ACHN (cell line): ENCODE data around the gene AFAP1L2.

Experiments used
- DNase-seq: peaks from one replicate; pipeline ENCODE4 v3.0.0-alpha.2; 2015
- in situ Hi-C: cut with HindIII; loops from 2 replicates; pipeline ENCODE4 v1.10.0; 2017; ENCODE audit warnings: low sequenced_read_pairs, low pct_ligation_motif_present, low pct_unique_long_range_greater_than_20kb

The AFAP1L2 gene

DNA sequence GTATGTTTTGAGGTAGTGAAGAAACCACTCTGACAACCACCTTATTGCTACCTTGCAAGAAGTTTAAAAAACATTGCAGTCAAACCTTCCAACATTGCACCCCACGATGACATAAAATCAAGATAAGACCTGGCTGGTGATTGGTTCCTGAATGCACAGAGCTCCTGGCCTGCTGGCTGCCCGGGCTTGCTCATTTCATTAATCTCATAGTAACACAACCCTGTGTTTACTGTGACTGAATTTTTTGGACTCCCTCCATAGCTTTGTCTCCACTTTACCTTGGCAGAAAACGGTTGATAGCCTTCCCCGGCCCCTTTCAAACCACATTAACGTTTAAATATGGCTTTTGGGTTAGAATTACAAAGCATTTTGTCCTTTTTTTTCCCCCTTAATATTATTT, 137.8 kb downstream of the AFAP1L2 start:
- no peak for DNase-seq
- in situ Hi-C loops: no loop called here

DNA sequence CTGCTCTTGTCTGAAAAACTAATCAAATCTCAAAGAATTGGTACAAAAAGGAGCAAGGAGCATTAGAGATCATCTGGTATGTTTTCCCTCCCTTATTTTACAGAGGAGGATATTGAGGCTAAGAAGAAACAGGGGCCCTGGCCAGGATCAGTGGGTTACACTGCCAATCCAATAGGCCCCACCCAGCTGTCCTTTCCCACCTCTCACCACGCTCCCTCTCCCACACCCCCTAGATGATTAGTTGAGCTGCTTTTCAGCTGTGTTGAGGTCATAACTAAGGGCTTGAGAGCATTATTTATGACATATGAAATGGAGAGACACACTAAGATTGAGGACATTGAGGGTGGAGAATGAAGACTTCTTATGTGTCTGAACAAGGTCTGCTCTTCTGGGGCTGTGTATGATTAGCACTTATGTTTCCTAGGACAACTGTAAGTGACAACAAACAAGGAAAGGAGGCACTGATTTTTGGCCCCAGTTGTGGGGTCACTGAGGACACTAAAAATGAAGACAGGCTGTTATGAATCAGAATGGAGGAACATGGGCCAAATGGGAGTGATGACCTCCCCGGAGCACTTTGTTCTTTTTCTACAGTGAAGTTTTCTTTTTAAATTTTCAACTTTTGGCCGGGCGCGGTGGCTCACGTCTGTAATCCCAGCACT, 138.8 kb downstream of the AFAP1L2 start:
- in situ Hi-C loops: no loop called here
- no peak for DNase-seq

DNA sequence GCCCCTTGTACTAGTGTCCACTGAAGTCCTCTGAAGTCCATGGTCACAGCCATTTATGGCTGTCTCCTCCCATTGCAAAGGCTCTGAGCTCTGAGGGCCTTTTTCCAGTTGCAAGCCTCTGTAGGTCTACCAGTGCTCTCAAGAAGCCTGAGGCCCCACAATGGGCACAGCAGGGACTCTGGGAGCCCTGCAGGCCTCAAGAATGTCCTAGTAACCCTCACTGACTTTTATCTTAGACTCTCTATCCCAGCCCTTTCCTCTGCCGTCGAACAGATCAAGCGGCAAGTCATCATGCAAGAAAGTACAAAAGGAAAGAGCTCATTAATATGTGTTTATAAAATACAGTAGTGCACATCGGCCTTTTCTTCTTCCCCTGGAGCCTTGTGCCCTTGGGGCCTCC, 141.8 kb downstream of the AFAP1L2 start:
- no peak for DNase-seq
- in situ Hi-C loops: no loop called here

DNA sequence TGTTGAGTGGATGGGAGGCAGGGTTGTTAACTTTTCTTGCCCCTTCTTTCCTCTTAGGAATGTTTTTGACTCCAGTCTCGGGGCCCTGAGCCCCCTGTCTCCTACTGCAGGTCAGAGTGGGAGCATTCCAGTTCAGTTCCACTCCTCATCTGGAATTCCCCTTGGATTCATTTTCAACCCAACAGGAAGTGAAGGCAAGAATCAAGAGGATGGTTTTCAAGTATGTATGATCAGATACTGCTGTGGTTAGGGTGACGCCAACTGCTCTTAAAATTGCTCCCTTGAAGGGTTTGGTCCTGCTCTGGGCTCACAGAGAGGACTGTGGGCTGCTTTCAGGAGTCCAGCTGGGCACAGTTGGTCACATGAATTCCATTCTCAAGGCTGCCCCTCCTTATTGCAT, 143.2 kb downstream of the AFAP1L2 start:
- DNase-seq: peak; percentile 51
- in situ Hi-C loops: no loop called here

DNA sequence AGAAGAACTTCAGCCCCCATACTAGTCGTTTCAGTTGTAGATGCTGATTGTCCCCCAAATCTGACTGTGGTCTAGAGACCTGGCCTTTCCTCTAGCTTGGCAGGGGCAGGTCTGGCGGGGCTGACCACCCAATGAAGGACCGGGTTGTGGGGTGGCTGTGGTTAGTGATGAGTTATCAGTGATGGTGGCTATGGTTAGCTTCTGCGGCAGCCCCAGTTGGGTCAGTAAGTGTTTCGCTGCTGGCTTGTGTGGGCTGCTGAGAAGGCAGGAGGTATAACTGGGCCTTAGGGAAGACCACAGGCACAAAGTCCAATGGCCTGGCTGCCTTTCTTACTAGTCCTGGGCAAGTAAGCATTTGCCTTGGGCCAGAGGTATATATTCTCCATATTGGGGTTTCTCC, 143.9 kb downstream of the AFAP1L2 start:
- DNase-seq: no peak
- in situ Hi-C loops: no loop called here

DNA sequence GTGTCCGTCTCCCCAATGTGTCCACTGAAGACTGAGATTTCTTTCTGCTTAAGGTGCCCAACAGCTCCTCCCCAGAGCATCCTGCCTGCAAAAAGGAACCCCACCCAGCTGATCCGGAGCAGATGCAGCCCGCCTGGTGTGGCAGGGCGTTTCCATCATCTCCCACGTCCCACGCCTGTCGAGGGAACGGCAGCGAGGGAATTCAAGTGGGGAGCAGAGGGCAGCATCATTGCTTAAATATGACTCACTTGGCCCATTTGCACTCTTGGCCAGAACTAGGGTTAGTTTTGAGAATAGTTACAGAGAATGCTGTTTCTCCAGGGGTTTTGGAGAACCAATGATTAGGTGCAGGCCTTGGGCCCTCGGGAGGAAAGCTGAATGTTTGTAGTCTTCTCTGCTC, 144.5 kb downstream of the AFAP1L2 start:
- in situ Hi-C loops: no loop called here
- no peak for DNase-seq

DNA sequence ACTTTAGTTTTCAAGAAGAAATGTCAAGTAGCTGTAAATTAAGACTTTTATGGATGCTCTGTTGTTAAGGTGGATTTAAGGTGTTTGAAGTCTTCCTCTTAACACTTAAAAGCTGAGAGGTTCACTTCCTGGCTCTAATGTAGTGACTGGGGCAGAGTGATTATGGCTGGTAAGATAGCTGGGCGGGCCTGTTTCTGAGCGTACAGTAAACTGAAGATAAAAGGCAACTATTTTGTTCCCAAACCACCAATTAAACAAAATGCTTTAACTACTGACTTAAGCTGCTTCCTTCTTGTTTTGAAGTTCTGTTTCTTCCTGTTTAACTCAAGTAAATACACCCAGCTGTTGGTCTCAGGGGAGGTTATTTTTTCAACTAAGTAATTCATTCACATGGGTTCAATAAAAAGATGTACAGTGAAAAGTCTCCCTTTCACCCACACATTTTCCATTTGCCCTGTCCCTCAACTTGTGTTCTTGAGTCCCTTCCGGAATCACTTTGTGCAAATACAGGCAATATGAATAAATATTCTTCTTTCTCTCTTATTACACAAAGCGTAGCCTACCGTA, 145.9 kb downstream of the AFAP1L2 start:
- DNase-seq: no peak
- in situ Hi-C loops: no loop called here

DNA sequence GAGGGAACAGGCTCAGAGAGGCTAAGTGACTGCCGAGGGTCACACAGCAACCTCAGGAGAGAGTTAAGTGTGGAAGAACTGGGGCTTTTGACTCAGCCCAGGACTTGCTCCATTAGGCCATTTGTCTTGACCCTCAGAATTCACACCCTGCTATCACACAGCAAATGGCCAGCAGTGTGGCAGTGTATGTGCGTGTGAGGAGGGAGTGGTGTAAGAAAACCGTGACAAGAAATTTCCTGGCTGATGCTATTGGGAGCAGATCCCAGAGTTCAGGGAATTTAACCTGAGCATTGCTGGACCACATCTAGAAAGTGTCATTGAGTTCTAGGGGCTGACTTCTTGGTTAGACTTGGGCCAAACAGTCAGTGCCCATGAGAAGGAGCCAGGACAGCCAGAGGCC, 146.8 kb downstream of the AFAP1L2 start:
- in situ Hi-C loops: no loop called here
- DNase-seq: no peak

DNA sequence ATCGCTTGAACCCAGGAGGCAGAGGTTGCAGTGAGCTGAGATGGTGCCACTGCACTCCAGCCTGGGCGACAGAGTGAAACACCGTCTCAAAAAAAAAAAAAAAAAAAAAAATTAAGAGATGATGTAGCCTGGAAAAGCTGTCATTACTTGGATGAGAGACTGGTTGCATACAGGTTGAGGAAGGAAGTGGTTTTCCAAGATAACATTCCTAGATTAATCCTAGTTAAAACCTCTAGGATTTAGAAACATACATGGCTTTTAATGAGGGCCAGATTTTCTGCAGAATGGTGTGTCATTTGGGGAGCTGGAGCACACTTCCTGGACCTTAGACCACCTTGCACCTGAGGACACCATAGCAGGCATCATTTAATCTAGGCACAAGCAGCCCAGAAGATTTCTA, 147.5 kb downstream of the AFAP1L2 start:
- in situ Hi-C loops: no loop called here
- DNase-seq: no peak

DNA sequence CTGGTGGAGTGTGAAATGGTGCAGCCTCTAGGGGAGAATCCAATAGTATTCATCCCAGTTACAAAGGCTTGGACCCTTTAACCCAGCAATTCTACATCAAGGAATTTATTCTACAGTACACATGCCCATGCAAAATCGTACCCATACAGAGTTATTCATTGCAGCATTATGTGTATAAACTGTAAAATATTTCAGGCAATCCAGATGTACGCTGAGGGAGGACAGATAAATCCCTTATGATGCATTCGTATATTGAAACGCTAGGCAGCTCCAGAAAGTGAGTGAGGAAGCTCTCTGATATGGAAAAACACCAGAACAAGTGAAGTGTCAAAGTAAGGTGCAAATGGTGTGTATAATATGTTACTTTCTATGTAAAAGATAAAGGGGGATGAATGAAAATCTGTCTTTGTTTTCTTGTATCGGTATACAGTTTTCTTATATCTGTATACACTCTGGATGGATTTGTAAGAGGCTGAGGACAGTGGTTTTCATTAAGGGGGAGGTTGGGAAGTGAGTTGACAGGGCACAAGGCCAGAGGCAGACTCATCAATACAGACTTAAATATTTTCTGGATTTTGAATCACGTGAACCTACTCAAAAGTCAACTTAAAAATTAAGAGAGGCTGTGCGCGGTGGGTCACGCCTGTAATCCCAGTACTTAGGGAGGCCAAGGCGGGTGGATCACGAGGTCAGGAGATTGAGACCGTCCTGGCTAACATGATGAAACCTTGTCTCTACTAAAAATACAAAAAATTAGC, 148.1 kb downstream of the AFAP1L2 start:
- in situ Hi-C loops: no loop called here
- DNase-seq: no peak

DNA sequence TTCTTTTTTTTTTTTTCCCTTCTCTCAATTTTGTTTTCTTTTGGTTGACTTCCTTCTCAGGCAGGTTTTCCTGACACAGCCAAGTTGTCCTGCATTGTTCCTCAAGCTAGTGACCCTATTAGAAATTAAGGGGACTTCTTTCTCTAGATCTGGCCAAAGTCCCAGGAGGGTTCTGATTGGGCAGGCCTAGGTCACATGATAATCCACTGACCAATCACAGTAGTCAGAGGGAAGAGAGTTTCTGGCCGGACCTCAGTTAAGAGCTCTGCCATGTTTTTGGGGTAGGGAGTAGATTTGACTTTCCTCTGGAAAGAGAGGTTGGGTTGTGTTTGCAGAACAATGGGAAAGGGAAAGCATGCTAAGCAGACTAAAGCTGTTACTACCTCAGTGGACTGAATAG, 149.1 kb downstream of the AFAP1L2 start:
- no peak for DNase-seq
- in situ Hi-C loops: no loop called here

DNA sequence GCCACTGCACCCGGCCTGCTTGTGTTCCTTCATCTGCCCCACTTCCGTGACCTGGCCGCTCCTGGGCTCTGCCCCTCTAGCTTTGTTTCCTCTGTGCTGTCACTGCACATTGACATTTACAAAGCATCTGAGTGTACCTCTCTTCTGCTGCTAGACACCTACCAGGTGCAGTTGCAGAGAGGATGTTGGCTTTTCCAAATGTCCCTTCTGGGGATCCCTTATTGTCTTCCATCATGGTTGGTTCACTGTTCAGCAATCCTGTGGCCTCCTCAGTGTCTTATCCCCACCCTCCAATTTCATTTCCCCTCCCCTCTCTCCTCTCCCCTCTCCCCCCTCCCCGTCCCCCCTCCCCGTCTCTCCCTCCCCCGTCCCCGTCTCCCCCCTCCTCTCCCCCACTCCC, 151.4 kb downstream of the AFAP1L2 start:
- no peak for DNase-seq
- in situ Hi-C loops: no loop called here

DNA sequence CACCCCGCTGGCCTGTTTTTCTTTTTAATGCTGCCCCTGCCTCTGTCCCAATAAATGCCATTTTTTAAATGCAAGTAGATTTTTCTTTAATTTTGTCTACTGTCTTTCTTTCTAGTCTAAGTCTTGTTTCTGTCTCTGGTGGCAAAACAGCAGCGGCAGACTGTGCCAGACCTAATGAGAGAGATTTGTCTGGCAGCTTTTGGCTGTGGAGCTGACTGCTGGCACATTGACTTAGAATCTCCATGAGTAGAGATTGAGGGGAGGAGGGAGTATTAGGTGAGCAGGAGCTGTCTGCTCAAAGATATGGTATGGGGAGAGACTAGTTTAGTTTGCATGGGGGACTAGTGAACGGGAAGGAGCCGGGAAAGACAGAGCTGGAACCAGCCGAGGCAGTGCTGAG, 152.2 kb downstream of the AFAP1L2 start:
- DNase-seq: no peak
- in situ Hi-C loops: no loop called here

DNA sequence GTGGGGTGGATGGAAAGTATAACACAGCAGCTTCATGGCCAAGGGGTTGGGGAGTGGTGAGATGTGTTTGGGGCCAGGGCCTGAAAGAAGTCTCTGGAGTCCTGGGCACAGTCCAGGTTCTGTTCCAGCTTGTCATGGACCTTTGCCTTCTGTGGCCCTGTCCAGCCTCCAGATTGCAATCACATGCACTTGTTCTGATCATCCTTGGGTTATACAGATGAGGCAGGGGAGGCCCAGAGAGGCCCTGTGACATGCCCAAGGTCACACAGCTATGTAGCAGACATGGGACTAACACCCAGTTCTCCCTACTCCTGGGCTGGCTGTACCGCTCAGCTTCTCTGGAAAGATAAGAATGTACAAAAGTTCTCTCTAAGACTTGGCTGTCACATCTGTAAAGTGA, 153.6 kb downstream of the AFAP1L2 start:
- in situ Hi-C loops: no loop called here
- no peak for DNase-seq

DNA sequence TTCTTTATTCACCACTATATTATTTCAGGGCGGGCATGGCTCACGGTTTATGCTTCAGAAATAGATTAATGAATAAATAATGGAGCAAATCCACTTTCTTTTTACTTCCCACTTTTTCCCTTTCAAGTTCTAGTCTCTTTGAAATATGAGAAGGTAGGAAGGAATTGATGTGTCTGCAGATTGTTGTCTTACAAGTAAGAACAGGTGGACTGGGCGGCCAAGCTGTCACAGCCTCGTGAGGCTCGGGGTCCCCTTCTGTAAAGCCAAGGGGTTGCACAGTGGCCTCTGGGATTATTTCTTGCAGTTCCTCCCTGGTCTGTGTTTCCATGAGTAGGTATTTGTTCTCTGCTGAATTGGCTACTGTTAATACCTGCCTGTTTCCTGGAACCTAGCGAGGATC, 154.1 kb downstream of the AFAP1L2 start:
- DNase-seq: no peak
- in situ Hi-C loops: no loop called here

DNA sequence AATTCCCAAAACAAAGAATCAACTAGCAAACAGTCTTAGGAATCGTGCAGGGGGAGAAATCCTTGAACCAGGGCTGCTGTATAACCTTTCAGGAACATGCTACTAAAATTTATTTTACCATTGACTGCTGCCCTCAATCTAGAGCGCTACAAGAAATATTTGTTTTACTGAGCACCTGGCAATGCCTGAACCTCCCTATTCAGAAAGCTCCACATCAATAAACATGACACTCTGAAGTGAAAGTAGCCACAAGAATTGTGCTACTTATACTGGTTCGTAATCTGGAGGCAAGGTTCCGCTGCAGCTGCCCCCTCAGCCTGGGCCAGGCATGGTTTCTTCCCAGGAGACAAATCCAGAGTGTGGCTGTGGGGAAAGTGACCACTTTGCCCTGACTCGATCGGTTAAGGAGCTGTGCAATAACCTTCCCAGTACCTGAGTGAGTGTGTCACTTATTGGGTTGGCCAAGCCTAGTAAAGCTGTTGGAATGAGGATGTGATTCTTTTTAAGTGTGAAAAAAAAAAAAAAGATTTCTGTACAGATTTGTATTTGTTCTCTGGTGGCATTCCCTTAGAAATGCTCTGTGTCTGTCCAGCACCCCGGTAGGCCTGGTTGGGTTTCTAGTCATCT, 157.5 kb downstream of the AFAP1L2 start:
- peak; percentile 22 for DNase-seq
- in situ Hi-C loops: no loop called here

DNA sequence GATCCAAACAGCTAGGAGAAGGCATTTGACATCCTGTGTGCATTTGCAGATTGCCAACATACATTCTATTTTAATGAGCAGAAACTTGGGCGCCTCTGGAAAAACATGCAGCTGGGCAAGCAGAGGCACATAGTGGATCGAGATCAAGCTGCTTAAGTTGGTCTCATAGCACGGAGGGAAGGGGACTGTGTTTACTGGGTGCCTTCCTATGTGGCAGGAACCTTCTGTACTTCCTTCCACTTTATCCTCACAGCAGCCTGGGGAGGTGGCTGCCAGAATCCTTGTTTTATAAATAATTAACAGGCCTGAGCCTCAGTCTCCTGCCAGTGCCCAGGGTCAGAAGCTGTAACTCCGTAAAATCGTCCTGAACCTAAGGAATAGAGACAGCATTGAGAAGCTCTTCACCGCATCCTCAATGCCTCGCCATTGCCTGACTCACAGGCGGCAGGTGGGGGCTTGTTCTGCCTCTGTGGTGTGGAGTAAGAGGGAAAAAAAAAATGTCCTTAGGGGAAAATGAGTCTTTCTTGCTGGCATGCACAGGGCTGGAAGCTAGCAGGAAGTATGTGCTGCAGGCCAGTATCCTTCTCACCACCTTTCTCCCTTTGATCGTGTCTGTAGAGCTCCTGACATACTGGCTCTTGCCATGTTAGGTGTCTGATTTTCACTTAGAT, 159.0 kb downstream of the AFAP1L2 start:
- DNase-seq: peak; percentile 9
- in situ Hi-C loops: no loop called here
